H9 (cell line): ENCODE measurements around the gene TRIM7. TPM values are rescaled to one million over a fixed set of nuclear protein-coding genes. Genes with fewer than 3 reads are reported as not detected.

Experiments used
- DNase-seq: peaks from one replicate; pipeline ENCODE4 v3.0.0-alpha.2; 2017
- H2AFZ ChIP-seq: one replicate; pipeline ENCODE4 v1.6.1; 2013; ENCODE audit warnings: mild to moderate bottlenecking, low read length, control low read depth, moderate library complexity
- H2AK5ac ChIP-seq: 2 replicates; pipeline ENCODE4 v1.6.1; 2013; ENCODE audit warnings: low read length, control low read depth, mixed read lengths; ENCODE audit not compliant: insufficient read length
- H2BK120ac ChIP-seq: one replicate; pipeline ENCODE4 v1.6.1; 2013; ENCODE audit warnings: low read depth, mild to moderate bottlenecking, low read length, control low read depth, inconsistent platforms; ENCODE audit not compliant: poor library complexity, severe bottlenecking
- H2BK12ac ChIP-seq: 2 replicates; pipeline ENCODE4 v1.6.1; 2013; ENCODE audit warnings: low read length, control low read depth, mixed read lengths, low read depth; ENCODE audit not compliant: insufficient read length
- H2BK15ac ChIP-seq: 2 replicates; pipeline ENCODE4 v1.6.1; 2013; ENCODE audit warnings: low read depth, low read length, control low read depth
- H2BK20ac ChIP-seq: one replicate; pipeline ENCODE4 v1.6.1; 2013; ENCODE audit warnings: low read depth, mild to moderate bottlenecking, low read length, control low read depth, inconsistent platforms; ENCODE audit not compliant: poor library complexity, severe bottlenecking
- H2BK5ac ChIP-seq: 2 replicates; pipeline ENCODE4 v1.6.1; 2013; ENCODE audit warnings: low read length, control low read depth, mixed read lengths; ENCODE audit not compliant: insufficient read length
- H3K14ac ChIP-seq: 2 replicates; pipeline ENCODE4 v1.6.1; 2013; ENCODE audit warnings: low read length, control low read depth; ENCODE audit not compliant: insufficient read depth
- H3K18ac ChIP-seq: 2 replicates; pipeline ENCODE4 v1.6.1; 2013; ENCODE audit warnings: low read depth, mild to moderate bottlenecking, mixed read lengths, low read length, control low read depth; ENCODE audit not compliant: insufficient read length
- H3K23ac ChIP-seq: 2 replicates; pipeline ENCODE4 v1.6.1; 2013; ENCODE audit warnings: low read length, control low read depth, mixed read lengths, low read depth; ENCODE audit not compliant: insufficient read length
- H3K23me2 ChIP-seq: 2 replicates; pipeline ENCODE4 v1.6.1; 2013; ENCODE audit warnings: low read depth, mild to moderate bottlenecking, mixed read lengths, low read length, control low read depth; ENCODE audit not compliant: insufficient read length, poor library complexity, severe bottlenecking
- H3K27ac ChIP-seq: 2 replicates; pipeline ENCODE4 v1.5.1; 2013; ENCODE audit warnings: low read length, control low read depth, mixed read lengths, low read depth; ENCODE audit not compliant: insufficient read length
- H3K27me3 ChIP-seq: 2 replicates; pipeline ENCODE4 v1.6.1; 2013; ENCODE audit warnings: low read length, control low read depth, inconsistent platforms; ENCODE audit not compliant: insufficient read depth
- H3K4ac ChIP-seq: 2 replicates; pipeline ENCODE4 v1.6.1; 2013; ENCODE audit warnings: low read depth, mild to moderate bottlenecking, control low read depth, inconsistent platforms, low read length, moderate library complexity
- H3K4me1 ChIP-seq: 2 replicates; pipeline ENCODE4 v1.6.1; 2013; ENCODE audit warnings: low read length, control low read depth, inconsistent platforms; ENCODE audit not compliant: insufficient read depth
- H3K4me2 ChIP-seq: 2 replicates; pipeline ENCODE4 v1.6.1; 2013; ENCODE audit warnings: low read length, control low read depth, mixed read lengths; ENCODE audit not compliant: insufficient read length, insufficient read depth
- H3K56ac ChIP-seq: 2 replicates; pipeline ENCODE4 v1.6.1; 2013; ENCODE audit warnings: low read depth, mild to moderate bottlenecking, mixed read lengths, low read length, control low read depth; ENCODE audit not compliant: insufficient read length
- H3K79me1 ChIP-seq: 2 replicates; pipeline ENCODE4 v1.6.1; 2013; ENCODE audit warnings: low read depth, mild to moderate bottlenecking, moderate library complexity, low read length, control low read depth, inconsistent platforms; ENCODE audit not compliant: insufficient read depth, poor library complexity, severe bottlenecking
- H3K79me2 ChIP-seq: 2 replicates; pipeline ENCODE4 v1.6.1; 2013; ENCODE audit warnings: low read length, control low read depth, inconsistent platforms; ENCODE audit not compliant: insufficient read depth
- H3K9ac ChIP-seq: 2 replicates; pipeline ENCODE4 v1.6.1; 2013; ENCODE audit warnings: low read length, control low read depth, mixed read lengths; ENCODE audit not compliant: insufficient read length; ENCODE audit errors: extremely low read depth
- H3K9me3 ChIP-seq: one replicate; pipeline ENCODE4 v1.6.1; 2013; ENCODE audit warnings: low read depth, low read length, inconsistent platforms; ENCODE audit not compliant: control insufficient read depth
- H3T11ph ChIP-seq: one replicate; pipeline ENCODE4 v1.6.1; 2013; ENCODE audit warnings: mild to moderate bottlenecking, low read length, control low read depth, inconsistent platforms
- H4K20me1 ChIP-seq: one replicate; pipeline ENCODE4 v1.6.1; 2013; ENCODE audit not compliant: control insufficient read depth, insufficient read length, insufficient read depth
- H4K5ac ChIP-seq: 2 replicates; pipeline ENCODE4 v1.6.1; 2013; ENCODE audit warnings: low read depth, mild to moderate bottlenecking, mixed read lengths, low read length, control low read depth; ENCODE audit not compliant: insufficient read length
- H4K8ac ChIP-seq: replicated peaks from 2 replicates; pipeline ENCODE4 v1.6.1; 2013; ENCODE audit warnings: low read length, control low read depth, mixed read lengths, low read depth; ENCODE audit not compliant: insufficient read length
- H4K91ac ChIP-seq: 2 replicates; pipeline ENCODE4 v1.6.1; 2013; ENCODE audit warnings: low read depth, mild to moderate bottlenecking, moderate library complexity, mixed read lengths, low read length, control low read depth; ENCODE audit not compliant: insufficient read length
- H3K27ac Mint-ChIP-seq, 3 experiments: 2 replicates in 2 of 3; 3 replicates in 1 of 3; pipeline ENCODE4 v1.8.0; 2020 to 2021; ENCODE audit warnings: mixed read lengths in 3 of 3, mild to moderate bottlenecking in 1 of 3, moderate library complexity in 1 of 3
- H3K27me3 Mint-ChIP-seq: 2 replicates; pipeline ENCODE4 v1.8.0; 2021; ENCODE audit warnings: low read depth, mild to moderate bottlenecking, moderate library complexity, mixed read lengths
- H3K36me3 Mint-ChIP-seq, 3 experiments: 2 replicates in 2 of 3; 3 replicates in 1 of 3; pipeline ENCODE4 v1.8.0; 2020 to 2021; ENCODE audit warnings: low read depth in 3 of 3, mixed read lengths in 3 of 3; ENCODE audit not compliant: insufficient read depth in 1 of 3
- H3K4me1 Mint-ChIP-seq, 2 experiments: 2 replicates each; pipeline ENCODE4 v1.8.0; 2020; ENCODE audit warnings: mixed read lengths in 2 of 2
- H3K4me3 Mint-ChIP-seq, 2 experiments: 2 replicates in 1 of 2; 3 replicates in 1 of 2; pipeline ENCODE4 v1.8.0; 2020 to 2021; ENCODE audit warnings: mild to moderate bottlenecking in 2 of 2, mixed read lengths in 2 of 2, moderate library complexity in 1 of 2
- H3K9me3 Mint-ChIP-seq, 2 experiments: 2 replicates in 1 of 2; 3 replicates in 1 of 2; pipeline ENCODE4 v1.8.0; 2020; ENCODE audit warnings: mild to moderate bottlenecking in 2 of 2, mixed read lengths in 2 of 2, moderate library complexity in 1 of 2
- CTCF ChIP-seq: fragments of 200-600 bp; sonication (generic); conservative IDR thresholded peaks from 3 replicates; pipeline ENCODE4 v1.8.0; 2021; ENCODE audit warnings: antibody characterized with exemption, mild to moderate bottlenecking
- WGBS: extraction: QIAGEN DNeasy Blood & Tissue Kit; methylation state at CpG from one replicate; pipeline ENCODE4 v1.1.7; 2013; ENCODE audit warnings: missing lambda C conversion rate, low lambda C conversion rate, mixed read lengths; ENCODE audit not compliant: insufficient read length; ENCODE audit errors: extremely low coverage; 5-methylcytosine and 5-hydroxymethylcytosine counted together
- total RNA-seq: library from RNA; stranded (reverse); gene quantifications from 2 replicates; pipeline ENCODE4 v1.2.1, GENCODE V29; 2021

The TRIM7 gene
- total RNA-seq, 1 experiment from 2014 or later: not detected

- Histone ChIP-seq H2BK120ac (no peak overlapping the region), H3K27me3 (no peaks in the 10 kb centered on the region), H2AFZ (no peak overlapping the region), H3K23me2 (no peaks in the 10 kb centered on the region), H3K14ac (no peak overlapping the region), H4K8ac (no peak overlapping the region), H2BK12ac (no peak overlapping the region), H4K91ac (no peak overlapping the region), H4K20me1 (no peaks in the 10 kb centered on the region), H2BK15ac (no peak overlapping the region), H2AK5ac (no peak overlapping the region), H3K9me3 (no peaks in the 10 kb centered on the region), H3T11ph (no peak overlapping the region), H3K27ac (no peak overlapping the region), H3K79me1 (no peaks in the 10 kb centered on the region), H3K4me1 (no peaks in the 10 kb centered on the region), H2BK20ac (no peak overlapping the region), H3K23ac (no peak overlapping the region), H3K56ac (no peak overlapping the region), H3K79me2 (no peaks in the 10 kb centered on the region), H3K9ac (no peak overlapping the region), H2BK5ac (no peak overlapping the region), H4K5ac (no peak overlapping the region), H3K4me2 (no peak overlapping the region), H3K18ac (no peak overlapping the region), H3K4ac (no peak overlapping the region)
- peak overlapping the region in 1 of 3 experiments; percentile 59; a peak in 3 of 7 replicates for H3K27ac Mint-ChIP-seq
- peaks cover 16 to 65% (median 37%) of the 10 kb centered on the region in 3 experiments; a peak in 5 of 7 replicates for H3K36me3 Mint-ChIP-seq
- H3K4me1 Mint-ChIP-seq: 0 out of 4 replicates have a peak, but pooled peaks cover 0 to 7% of the 10 kb centered on the region in 2 experiments
- WGBS: no CpG with 5 or more reads among the region's 7 CpGs
- no peak for DNase-seq
- H3K9me3 Mint-ChIP-seq: no peaks in the 10 kb centered on the region
- TF ChIP-seq CTCF: no peak
- no peak overlapping the region for H3K4me3 Mint-ChIP-seq
- no peaks in the 10 kb centered on the region; the same call in 1 of the 2 replicates for H3K27me3 Mint-ChIP-seq
Measured at GRCh38 chr5:181231432-181231831, 26.4 kb upstream of the TRIM7 start.
